ENCODE data around the gene DCP2.

Gene DCP2

DNA sequence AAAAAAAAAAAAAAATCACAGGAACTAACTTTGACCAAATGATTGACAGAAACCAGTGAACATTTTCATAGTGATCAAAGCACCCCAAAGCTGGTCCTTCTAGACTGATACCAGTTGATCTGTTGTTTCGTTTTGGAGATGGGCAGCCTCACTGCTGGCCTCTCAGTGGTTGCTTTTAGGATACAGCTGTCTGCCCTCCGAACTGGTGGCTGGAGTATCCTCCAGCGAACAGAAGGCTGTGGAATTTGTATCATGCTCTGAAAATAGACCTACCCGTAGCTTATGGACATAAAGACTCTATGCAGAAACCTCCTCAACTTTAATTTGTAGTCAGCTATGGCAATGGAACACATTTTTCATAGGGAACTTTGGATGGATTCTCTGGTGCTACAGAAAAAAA, 49.0 kb downstream of the DCP2 start:
- DNase-seq = no peak

DNA sequence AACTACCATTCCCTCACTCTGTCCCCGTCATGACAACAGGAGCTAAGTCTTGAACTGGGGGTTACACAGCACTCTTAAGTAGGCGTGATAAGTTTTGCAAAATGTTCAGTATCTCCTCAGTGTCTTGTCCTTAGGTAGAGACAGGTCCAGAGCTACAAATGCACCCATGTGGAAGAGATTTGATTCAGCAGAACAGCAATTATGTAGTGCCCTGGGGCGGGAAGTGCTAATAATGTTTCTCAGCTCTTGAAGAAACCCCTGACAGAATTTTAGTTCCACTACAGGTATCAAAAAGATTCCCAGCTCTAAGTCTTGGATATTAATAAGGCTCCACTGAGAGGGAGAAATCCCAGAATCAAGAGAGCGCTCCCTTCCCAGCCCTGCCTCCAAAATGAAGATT, 49.6 kb downstream of the DCP2 start:
- DNase-seq = no peak

DNA sequence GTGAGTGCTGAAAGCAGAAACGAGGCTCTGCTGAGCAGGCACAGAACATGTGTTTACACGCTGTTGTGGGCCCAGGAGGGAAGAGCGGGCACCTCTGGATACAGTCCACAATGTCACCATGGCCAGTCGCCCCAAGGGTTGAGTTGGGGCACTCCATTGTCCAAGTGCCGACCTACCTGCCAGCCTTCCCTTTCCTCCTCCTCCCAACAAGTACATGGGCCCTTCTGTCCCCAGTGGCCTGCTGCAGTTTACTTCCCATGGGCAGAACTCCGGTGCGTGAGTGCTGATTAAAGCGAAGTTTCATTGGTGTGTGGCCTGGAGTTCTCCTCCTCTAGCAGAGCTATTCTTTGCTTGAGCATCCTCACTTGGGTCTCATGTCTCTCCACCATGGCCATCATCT, 50.4 kb downstream of the DCP2 start:
- no peak for DNase-seq

DNA sequence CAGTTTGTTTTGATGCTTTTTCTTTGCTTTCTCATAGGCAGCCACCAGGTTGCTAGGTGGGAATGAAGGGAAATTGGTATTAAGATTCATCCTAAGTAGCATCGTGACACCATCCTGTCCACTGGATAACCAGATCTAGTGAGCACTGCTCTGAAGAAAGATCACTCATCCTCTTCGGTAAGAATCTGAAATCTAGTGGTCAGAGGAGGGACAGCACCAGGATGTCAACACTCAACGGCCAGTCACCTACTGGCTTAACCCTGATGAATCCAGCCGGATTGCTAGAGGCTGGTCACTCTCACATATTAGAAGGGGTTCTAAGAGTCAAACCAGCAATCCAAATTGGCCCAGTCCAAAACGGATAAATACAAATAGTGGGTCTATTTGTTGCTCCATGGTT, 50.8 kb downstream of the DCP2 start:
- no peak for DNase-seq

DNA sequence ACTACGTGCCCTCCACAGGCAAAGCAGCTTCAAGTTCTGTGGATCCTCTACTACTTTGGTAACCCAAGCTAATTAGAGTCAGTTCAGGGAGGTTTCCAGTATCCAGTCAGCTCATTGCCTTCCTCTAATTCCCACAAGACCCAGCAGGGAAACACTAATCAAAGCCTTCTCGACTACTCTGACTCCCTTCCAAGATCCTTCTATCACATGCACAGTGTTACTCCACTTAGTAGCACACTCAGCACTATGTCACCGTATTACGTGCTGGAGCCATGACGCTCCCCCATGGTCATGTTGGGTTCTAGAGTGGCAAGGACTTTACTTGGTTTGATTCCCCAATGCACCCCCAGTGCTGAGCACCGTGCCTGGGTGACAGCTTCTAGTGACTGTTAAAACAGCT, 53.0 kb downstream of the DCP2 start:
- no peak for DNase-seq

DNA sequence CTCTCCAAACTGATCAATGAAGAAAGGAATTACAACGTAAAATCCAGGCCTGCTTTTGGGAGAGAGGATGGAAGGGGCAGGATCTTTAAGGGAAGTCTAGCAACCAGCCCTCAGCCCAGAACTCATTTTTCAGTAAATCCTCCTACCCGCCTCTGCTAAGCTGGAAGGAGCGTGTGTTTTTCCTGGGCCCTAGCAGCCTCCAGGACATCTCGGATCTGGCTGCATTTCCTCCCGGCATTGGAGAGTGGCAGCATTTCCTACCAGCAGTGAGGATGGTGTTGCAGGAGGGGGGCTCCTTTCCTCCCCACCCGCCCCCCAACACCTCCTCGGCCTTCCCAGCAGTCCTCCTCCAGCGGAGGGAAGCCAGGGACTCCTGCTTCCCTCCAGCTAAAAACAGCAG, 54.5 kb downstream of the DCP2 start:
- no peak for DNase-seq

DNA sequence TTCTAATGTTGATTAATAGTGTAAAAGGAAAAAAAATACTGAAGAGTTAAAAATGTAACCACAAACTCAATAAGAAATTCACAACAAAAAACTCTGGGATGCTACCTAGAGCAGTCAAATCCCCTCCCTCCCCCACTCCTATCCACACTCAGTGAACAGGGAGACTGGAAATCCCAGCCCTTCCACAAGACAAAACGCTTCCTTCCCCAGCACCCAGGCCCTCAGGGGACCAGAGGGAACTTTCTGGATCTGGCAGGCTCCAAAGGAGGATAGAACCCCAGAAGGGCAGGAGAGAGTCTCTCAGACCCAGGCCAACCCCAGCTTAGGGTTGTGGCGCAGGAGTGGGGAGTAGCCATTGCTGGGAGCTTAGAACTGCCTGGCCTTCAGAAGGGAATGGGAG, 55.0 kb downstream of the DCP2 start:
- DNase-seq = no peak

DNA sequence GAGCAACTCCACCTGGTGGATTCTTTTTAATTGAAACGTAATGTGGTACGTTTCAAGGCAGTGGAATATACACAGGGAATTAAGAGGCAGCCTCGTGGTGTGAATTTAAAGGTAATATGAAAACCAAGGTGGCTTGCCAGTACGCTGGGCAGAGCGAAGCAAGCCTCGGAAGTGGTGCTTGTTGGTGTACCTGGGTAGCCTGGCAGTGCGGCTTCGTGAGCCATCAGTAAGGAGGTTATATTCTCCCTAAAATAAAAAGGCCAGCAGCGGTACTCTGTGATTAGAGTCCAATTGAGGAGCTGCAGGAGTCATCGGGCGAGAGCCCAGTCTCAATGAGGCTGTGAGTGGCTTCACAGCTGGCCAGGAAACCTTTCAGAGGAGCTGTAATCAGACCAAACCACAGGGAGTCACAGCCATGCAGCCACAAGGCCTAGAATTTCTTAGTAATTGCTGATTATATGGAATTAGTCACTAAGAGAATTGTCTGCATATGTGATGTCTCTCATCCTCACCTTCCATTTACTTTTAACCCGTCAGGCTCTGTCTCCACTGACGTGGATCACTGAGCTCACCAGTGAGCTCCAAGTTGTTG, 57.7 kb downstream of the DCP2 start:
- DNase-seq = no peak

DNA sequence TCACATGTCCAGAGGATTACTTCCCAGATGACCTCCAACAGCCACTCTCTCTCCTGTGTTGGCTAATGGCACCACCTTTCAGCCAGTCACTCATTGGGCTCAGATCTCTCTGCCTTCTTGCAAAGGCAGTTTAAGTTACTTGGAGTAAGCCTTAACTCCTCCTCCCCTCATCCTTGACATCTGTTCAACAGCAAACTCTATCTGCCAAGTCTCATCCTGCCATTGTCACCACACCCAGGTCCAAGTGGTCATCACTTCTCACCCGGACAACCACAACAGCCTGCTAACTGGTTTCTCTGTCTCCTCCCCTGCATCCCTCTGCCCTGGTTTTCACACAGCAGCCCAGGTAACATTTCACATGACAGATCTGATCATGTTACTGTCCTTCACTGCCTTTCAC, 58.5 kb downstream of the DCP2 start:
- DNase-seq = no peak

DNA sequence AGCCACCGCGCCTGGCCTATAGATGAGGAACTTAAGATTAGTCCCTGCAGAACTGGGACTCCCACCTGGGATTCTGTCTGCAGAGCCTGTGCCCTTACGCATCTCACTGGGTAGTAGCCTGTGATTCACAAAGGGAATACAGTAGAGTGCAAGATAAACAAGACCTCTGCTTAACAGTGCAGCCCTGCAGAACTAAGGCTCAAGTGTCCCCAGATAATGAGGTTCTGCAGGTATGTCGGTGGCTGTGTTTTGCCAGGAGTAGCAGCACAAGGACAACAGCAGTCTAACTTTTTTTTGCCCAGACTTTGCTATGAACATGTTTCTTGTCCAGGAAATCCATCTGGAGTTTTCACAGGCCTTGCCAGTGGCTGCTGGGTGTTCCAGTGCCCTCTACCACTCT, 59.7 kb downstream of the DCP2 start:
- DNase-seq = no peak

DNA sequence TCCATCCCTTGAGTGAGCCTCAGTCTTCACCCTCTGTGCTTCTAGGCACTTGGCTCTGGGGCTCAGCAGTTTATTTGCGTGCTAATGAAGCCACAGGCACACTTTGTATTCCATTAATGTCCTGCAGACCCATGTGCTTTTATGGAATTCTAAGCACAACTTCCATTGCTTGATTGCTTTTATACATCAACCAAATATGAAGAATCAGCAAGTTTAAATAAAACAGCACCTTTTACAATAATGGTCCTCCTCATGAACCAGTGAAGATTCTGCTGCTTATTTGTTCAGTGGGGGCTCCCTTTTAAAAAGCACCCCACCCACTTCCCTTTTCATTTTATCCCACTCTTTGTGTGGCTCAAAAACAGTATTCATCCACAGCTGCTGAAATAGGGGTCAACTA, 60.2 kb downstream of the DCP2 start:
- no peak for DNase-seq

DNA sequence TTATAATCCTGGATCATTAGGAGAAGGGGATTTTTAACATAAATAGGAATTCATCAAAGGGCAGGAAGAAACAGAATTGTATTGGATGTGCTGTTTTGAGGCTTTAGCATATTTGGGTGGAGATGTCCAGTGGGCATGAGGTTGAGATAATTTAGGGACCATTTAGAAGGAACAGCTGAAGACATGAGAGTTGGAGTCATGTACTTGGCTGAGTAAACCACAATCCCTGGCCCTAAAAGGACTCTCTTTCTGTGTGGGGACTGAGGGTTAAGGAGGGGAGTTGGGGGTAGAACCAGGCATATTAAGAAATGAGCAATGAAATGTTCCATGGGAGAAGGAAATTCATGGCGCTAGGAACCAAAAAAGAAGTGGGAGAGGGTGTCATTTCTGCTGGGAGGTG, 61.5 kb downstream of the DCP2 start:
- no peak for DNase-seq

DNA sequence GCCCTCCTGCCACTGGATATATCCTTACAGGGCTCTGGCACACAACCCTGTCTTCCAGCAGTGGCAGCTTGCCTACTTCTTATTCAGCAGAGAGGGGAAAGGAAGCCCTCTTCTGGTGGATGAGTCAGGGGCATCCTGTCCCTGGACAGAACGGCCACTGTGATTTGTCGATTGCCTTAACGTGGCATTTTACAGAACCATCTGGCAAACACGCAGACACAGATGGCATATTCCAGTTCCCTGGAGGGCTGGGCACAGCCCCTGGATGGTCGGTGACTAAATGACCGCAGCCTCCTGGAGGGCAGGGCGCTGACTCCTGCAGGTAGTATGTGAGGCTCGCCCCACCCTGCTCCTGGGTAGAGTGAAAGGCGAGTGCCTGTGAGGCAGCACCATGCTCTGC, 62.1 kb downstream of the DCP2 start:
- no peak for DNase-seq

DNA sequence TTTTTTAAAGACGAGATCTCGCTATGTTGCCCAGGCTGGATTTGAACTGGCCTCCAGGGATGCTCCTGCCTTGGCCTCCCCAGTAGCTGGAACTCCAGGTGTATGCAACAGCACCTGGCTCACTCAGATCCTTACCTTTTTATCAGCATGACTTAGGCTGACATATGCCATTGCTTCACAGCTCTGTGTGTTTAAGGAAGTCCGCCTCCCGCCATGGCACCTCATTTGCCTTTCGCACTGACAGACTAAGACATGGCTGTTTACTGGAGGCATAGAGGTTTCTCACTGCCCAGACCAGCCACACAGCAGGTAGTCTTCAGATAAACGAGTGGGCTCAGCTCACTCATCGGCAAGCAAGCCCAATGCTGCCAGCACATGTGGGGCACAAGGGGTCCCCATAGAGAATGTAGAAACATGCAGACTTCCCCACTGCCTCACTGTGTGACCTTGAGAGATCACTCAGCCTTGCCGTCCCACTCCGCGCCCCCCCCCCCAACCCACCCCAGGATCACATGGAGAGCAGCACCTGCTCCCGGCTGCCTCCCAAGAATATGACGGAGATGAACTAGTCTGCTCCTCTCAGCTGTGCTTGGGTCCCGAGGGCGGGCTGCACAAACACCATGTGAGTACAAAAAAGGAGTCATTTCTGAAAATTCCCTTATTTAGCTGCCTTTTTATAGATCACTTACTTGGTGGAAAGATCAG, 62.8 kb downstream of the DCP2 start:
- DNase-seq = no peak

DNA sequence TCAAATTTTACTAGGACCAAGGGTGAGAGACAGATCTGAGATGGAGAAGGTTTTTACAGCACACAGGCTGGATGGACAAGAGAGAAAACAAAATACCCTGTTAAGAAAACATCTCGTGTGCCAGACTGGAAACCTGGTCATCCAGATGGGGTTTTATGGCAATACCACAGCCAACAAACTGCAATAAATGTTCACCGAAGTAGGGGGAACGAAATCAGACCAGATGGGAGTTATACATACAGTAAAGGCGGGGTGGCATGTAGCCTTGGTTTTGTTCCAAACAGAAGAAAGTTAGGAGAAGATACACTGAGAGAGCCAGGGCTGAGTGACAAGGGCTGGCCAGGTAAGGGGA, 63.3 kb downstream of the DCP2 start:
- no peak for DNase-seq

DNA sequence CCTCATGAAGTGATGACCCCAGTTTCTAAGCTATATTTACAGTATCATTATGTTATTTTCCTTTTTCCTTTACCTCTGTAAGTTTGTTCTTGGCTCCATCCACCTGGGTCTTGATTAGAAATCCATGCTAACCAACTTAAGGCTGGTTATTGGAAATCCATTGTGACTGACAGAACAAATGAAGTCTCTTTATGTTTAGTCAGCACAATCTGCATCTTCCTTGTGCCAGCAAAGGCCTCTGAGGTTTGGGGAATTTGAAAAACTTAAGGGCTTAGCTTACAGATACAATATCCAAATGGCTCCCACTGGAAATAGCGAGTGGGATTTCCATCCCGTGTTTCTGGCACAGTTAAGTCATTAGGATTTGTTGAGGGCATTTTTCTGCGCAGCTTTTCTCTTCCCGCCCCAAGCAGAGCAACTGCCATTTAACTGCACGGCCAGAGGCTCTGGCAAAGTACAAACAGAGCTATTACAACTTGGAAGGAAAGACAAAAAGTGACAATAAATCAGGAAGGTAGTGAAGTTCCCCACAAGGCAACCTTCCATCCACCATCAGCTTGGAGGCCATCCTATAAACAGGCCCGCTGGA, 64.2 kb downstream of the DCP2 start:
- DNase-seq = no peak

DNA sequence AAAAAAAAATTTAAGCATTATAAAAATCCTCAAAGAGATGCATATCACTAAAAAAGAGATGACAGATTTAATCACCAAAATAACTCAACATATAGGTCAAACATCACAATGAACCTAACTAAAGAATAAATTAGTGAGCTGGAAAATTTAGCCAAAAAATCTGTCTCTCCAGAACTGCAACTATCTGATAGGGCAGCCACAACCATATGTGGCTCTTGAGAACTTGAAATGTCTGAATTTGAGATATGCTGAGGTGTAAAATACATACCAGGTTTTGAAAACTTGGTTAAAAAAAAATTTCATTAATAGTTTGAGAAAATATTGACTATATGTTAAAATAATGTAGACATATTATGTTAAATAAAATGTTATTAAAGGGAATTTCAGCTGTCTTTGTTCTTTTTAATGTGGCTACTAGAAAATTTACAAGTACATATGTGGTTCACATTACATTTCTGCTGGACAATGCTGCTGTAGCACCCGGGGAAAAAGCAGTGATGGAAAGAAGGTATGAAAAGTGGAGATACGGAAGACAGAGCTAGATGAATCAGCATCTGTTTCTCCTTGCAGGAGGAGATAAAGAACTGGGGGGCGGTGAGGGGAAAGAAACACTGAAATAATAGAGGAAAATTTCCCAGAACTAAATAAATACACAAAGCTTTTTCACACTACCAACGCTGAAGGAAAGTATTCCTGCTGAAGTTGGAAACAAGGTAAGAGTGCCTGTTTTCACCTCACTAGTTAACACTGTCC, 66.1 kb downstream of the DCP2 start:
- DNase-seq = no peak

DNA sequence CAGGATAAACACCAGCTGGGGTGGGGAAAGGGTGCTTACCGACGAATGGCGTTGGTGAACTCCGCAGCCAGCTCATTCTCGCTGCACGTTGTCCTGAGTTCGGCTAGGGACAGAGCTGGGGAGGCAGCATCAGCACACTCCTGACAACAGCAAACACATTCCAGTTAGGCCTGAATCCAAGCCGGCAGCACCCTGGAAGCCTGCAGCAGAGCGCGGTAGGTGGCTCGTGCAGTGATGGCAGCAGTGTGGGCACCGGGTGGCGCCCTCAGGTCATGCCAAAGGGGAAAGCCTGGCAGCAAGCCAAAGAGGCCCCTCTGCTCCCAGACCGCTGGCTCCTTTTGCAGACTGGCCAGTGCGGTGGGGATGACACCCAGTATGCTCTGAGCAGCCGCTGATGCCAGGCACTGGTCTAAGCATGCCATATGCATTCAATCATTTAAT, 66.9 kb downstream of the DCP2 start:
- DNase-seq = no peak

DNA sequence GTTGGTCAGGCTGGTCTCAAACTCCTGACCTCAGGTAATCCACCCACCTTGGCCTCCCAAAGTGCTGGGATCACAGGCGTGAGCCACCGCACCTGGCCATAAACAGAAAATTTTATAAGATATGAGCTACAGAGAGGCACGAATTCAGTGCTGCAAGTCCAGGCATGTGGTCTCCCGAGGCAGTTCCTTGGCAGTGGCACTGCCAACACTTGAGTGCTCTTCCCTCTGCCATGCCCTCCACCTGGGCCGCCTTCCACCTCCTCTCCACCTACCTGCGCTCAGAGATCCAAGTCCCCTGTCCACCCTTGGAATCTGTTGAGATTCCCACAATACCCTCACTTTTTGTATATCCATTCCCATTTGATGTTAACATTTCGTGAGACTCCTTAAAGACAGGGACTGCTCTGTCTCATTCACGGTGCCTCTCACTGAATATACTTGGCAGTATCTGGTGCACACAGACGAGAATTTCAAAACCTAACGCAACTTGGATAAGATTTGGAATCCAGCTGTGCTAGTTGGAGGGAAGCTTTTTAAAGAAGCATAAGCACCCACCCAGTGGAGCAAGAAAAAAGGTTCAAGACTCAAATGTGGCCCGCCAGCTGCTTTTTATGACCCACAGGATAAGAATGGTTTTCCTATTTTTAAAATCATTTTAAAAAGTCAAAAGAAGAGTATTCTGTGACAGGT, 68.3 kb downstream of the DCP2 start:
- no peak for DNase-seq

DNA sequence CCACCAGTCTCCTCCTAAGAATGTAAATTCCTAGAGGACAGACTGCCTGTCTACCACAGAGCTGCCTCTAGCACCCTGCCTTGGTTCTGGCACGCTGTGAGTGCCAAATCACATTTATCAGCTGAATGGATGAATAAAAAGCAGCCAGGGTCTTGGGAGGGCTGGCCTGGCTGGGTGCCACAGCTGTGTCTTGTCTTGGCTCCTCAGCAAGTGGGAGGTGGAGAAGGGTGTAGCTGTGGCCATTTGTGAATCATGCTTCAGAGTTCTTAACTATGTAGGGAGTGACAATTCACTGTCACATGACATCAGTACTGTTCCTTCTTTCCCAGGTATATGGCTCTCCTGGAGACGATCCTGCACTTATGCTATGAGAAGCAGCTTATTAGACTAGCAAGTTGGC, 70.6 kb downstream of the DCP2 start:
- DNase-seq = no peak

DNA sequence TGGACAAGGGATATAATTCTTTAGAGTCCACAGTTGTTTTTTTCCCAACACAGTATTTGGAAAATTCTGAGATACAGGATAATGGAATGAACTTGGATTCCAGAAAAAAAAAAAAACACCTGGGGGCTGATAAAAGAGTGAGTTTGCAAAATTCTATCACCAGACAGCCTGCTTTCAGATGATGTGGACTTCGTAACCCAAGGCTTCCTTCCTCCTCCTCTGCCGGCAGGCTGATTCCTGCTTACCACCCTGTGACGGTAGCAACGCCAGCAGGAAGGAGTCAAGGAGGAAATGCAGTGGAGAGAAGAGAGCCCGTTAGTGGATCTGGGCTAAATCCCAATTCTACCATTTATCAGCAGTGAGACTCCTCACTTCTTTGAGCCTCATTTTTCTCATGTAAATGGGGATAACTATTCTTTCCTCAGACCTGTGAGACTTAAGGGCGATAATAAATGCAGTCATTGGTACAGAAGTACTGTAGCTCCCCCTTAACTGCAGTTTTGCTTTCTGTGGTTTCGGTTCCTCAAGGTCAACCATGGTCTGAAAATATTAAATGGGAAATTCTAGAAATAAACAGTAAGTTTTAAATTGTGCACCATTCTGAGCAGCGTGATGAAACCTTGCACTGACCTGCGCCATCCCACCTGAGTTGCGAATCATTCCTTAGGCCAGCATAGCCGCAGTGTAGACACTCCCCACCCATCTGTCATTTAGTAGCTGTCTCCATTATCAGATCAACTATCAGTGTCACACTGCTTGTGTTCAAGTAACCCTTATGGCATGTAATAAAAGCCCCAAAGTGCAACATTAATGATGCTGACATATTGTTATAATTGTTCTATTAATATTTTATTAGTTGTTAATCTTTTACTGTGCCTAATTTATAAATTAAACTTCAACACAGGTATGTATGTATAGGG, 71.4 kb downstream of the DCP2 start:
- no peak for DNase-seq

DNA sequence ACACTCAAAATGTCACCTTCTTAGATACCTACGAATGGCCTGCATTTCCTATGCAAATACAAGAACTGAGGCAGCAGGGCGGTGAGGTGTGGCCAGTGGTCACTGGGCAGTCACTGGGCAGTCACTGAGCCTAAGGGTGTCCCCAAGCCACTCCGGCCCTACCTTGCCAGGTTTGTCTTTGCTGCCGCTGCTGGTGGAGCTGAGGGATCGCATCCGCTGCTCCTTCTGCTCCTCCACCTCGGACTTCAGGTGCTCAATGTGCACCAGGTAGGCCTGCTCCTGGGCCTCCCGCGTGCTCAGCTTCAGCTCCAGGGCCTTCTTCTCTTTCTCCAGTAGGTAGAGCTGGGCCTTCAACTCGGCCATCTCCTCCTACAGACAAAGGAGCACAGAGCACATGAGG, 72.3 kb downstream of the DCP2 start:
- DNase-seq = no peak
